IMR-90 (cell line): ENCODE measurements around the gene BRDT. TPM values are rescaled to one million over a fixed set of nuclear protein-coding genes. Genes with fewer than 3 reads are reported as not detected.

Experiments
- ATAC-seq: fragments of 200-7000 bp; cut with Tn5 transposase; 2 replicates; pipeline ENCODE4 v1.9.1; 2020; ENCODE audit warnings: low read depth, mild to moderate bottlenecking, moderate library complexity
- BruUV-seq: library from RNA; stranded (reverse); fragments of 400-500 nt; replicated peaks from 2 replicates; lab custom pipeline; 2021; lab: Mats Ljungman, UMichigan
- CTCF ChIA-PET: fragments of 300-600 bp; formaldehyde crosslinking; extraction: SDS; loops from one replicate; lab custom pipeline; 2021; ENCODE audit warnings: antibody characterized with exemption; lab: Yijun Ruan, JAX
- POLR2A ChIA-PET: fragments of 300-600 bp; sonication (Branson Sonifier 250); formaldehyde crosslinking; loops from one replicate; lab custom pipeline; 2022; ENCODE audit warnings: antibody characterized with exemption; ENCODE audit not compliant: unreplicated experiment; lab: Charles Lee
- DNase-seq: peaks from one replicate; pipeline ENCODE4 v3.0.0; 2013
- H2AFZ ChIP-seq: replicated peaks from 2 replicates; pipeline ENCODE3; 2013; ENCODE audit warnings: low read length, mild to moderate bottlenecking; ENCODE audit not compliant: poor library complexity
- H2AK5ac ChIP-seq: 2 replicates; pipeline ENCODE4 v1.6.1; 2013; ENCODE audit warnings: low read depth, low read length, inconsistent platforms
- H2AK9ac ChIP-seq: replicated peaks from 2 replicates; pipeline ENCODE3; 2013; ENCODE audit warnings: mild to moderate bottlenecking, low read depth, low read length, moderate library complexity; ENCODE audit not compliant: poor library complexity
- H2BK120ac ChIP-seq: 2 replicates; pipeline ENCODE4 v1.6.1; 2013; ENCODE audit warnings: low read depth, low read length, inconsistent platforms
- H2BK15ac ChIP-seq: 3 replicates; pipeline ENCODE4 v1.6.1; 2013; ENCODE audit warnings: low read depth, low read length, inconsistent platforms
- H2BK20ac ChIP-seq: 2 replicates; pipeline ENCODE4 v1.6.1; 2013; ENCODE audit warnings: low read depth, mild to moderate bottlenecking, inconsistent platforms, low read length, moderate library complexity
- H2BK5ac ChIP-seq: 2 replicates; pipeline ENCODE4 v1.6.1; 2013; ENCODE audit warnings: mild to moderate bottlenecking, low read depth, low read length, inconsistent platforms; ENCODE audit not compliant: poor library complexity, severe bottlenecking
- H3K14ac ChIP-seq: replicated peaks from 2 replicates; pipeline ENCODE4 v1.6.1; 2013; ENCODE audit warnings: low read depth, low read length, inconsistent platforms
- H3K18ac ChIP-seq: 2 replicates; pipeline ENCODE4 v1.6.1; 2013; ENCODE audit warnings: low read depth, low read length, control low read depth
- H3K23ac ChIP-seq: 2 replicates; pipeline ENCODE4 v1.6.1; 2013; ENCODE audit warnings: low read depth, low read length, inconsistent platforms
- H3K27ac ChIP-seq: 2 replicates; pipeline ENCODE4 v1.5.1; 2013; ENCODE audit warnings: mild to moderate bottlenecking, control low read depth, low read length; ENCODE audit not compliant: insufficient read depth
- H3K27me3 ChIP-seq: 2 replicates; pipeline ENCODE4 v1.6.1; 2013; ENCODE audit warnings: low read length; ENCODE audit not compliant: control insufficient read depth, insufficient read depth
- H3K36me3 ChIP-seq: 2 replicates; pipeline ENCODE4 v1.6.1; 2013; ENCODE audit warnings: low read length, mixed read lengths; ENCODE audit not compliant: control insufficient read depth, insufficient read depth
- H3K4ac ChIP-seq: 2 replicates; pipeline ENCODE4 v1.6.1; 2013; ENCODE audit warnings: low read depth, low read length, inconsistent platforms
- H3K4me1 ChIP-seq: 2 replicates; pipeline ENCODE4 v1.6.1; 2013; ENCODE audit warnings: low read length, mixed read lengths; ENCODE audit not compliant: control insufficient read depth, insufficient read depth
- H3K4me2 ChIP-seq: 2 replicates; pipeline ENCODE4 v1.6.1; 2013; ENCODE audit warnings: low read depth, mild to moderate bottlenecking, control low read depth, low read length, moderate library complexity
- H3K4me3 ChIP-seq: 2 replicates; pipeline ENCODE4 v1.5.1; 2013; ENCODE audit warnings: low read depth, mild to moderate bottlenecking, control low read depth, low read length, moderate library complexity; ENCODE audit not compliant: insufficient read depth
- H3K56ac ChIP-seq: 2 replicates; pipeline ENCODE4 v1.6.1; 2013; ENCODE audit warnings: low read length, inconsistent platforms; ENCODE audit not compliant: insufficient read depth; ENCODE audit errors: extremely low read depth
- H3K79me1 ChIP-seq, 2 experiments: 2 replicates each; pipeline ENCODE4 v1.6.1; 2013; ENCODE audit warnings: low read length in 2 of 2, inconsistent platforms in 1 of 2, low read depth in 1 of 2
- H3K9ac ChIP-seq: 2 replicates; pipeline ENCODE4 v1.6.1; 2013; ENCODE audit warnings: low read depth, low read length, control low read depth
- H3K9me1 ChIP-seq: 2 replicates; pipeline ENCODE4 v1.6.1; 2013; ENCODE audit warnings: low read length, inconsistent platforms; ENCODE audit not compliant: insufficient read depth
- H3K9me3 ChIP-seq: 2 replicates; pipeline ENCODE4 v1.6.1; 2013; ENCODE audit warnings: low read length; ENCODE audit not compliant: control insufficient read depth, insufficient read depth
- H4K20me1 ChIP-seq: 2 replicates; pipeline ENCODE4 v1.6.1; 2013; ENCODE audit warnings: low read length, inconsistent platforms; ENCODE audit not compliant: insufficient read depth
- H4K5ac ChIP-seq: 2 replicates; pipeline ENCODE4 v1.6.1; 2013; ENCODE audit warnings: mild to moderate bottlenecking, low read depth, low read length, control low read depth
- H4K8ac ChIP-seq, 2 experiments: 2 replicates each; pipeline ENCODE4 v1.6.1; 2013; ENCODE audit warnings: low read depth in 2 of 2, low read length in 2 of 2, control low read depth in 1 of 2, inconsistent platforms in 1 of 2
- H4K91ac ChIP-seq: 2 replicates; pipeline ENCODE4 v1.6.1; 2013; ENCODE audit warnings: low read depth, low read length, inconsistent platforms; ENCODE audit not compliant: insufficient read depth
- BHLHE40 ChIP-seq: fragments of 150-350 bp; IDR thresholded peaks from 2 replicates; pipeline ENCODE4 v1.6.1; 2016; ENCODE audit warnings: mild to moderate bottlenecking, low read depth, low read length
- CEBPB ChIP-seq: IDR thresholded peaks from 2 replicates; pipeline ENCODE4 v1.6.1; 2012; ENCODE audit warnings: low read depth, low read length, improper control_type of control experiment
- CHD1 ChIP-seq: IDR thresholded peaks from 2 replicates; pipeline ENCODE4 v1.6.1; 2012; ENCODE audit warnings: low read depth, low read length, improper control_type of control experiment
- ELK1 ChIP-seq: fragments of 150-350 bp; IDR thresholded peaks from 2 replicates; pipeline ENCODE4 v1.6.1; 2016; ENCODE audit warnings: low read depth, mild to moderate bottlenecking, low read length, moderate library complexity, borderline replicate concordance
- FOS ChIP-seq: fragments of 150-350 bp; IDR thresholded peaks from 2 replicates; pipeline ENCODE4 v1.6.1; 2016; ENCODE audit warnings: low read depth, low read length
- MAFK ChIP-seq: IDR thresholded peaks from 2 replicates; pipeline ENCODE4 v1.6.1; 2012; ENCODE audit warnings: low read depth, low read length, improper control_type of control experiment
- MAZ ChIP-seq: IDR thresholded peaks from 2 replicates; pipeline ENCODE4 v1.6.1; 2012; ENCODE audit warnings: low read depth, mild to moderate bottlenecking, low read length, improper control_type of control experiment, moderate library complexity, borderline replicate concordance
- MXI1 ChIP-seq: IDR thresholded peaks from 2 replicates; pipeline ENCODE4 v1.6.1; 2012; ENCODE audit warnings: low read depth, mild to moderate bottlenecking, low read length, moderate library complexity, borderline replicate concordance
- NFE2L2 ChIP-seq: fragments of 150-350 bp; IDR thresholded peaks from 2 replicates; pipeline ENCODE4 v1.6.1; 2016; ENCODE audit warnings: low read depth, mild to moderate bottlenecking, low read length
- POLR2A ChIP-seq: IDR thresholded peaks from 2 replicates; pipeline ENCODE4 v1.6.1; 2012; ENCODE audit warnings: mild to moderate bottlenecking, low read depth, low read length
- RAD21 ChIP-seq: IDR thresholded peaks from 2 replicates; pipeline ENCODE4 v1.6.1; 2012; ENCODE audit warnings: low read length, improper control_type of control experiment
- RCOR1 ChIP-seq: IDR thresholded peaks from 2 replicates; pipeline ENCODE4 v1.6.1; 2012; ENCODE audit warnings: mild to moderate bottlenecking, low read length, improper control_type of control experiment; ENCODE audit not compliant: insufficient replicate concordance
- RFX5 ChIP-seq: IDR thresholded peaks from 2 replicates; pipeline ENCODE4 v1.8.0; 2012; ENCODE audit warnings: low read depth, mild to moderate bottlenecking, low read length, moderate library complexity
- SMC3 ChIP-seq: fragments of 150-350 bp; IDR thresholded peaks from 2 replicates; pipeline ENCODE4 v1.6.1; 2016; ENCODE audit warnings: low read depth, mild to moderate bottlenecking, antibody characterized with exemption, low read length, moderate library complexity
- WGBS, 2 experiments: methylation state at CpG; one replicate each; pipeline versions ENCODE4 v1.1.5 to v1.1.7; 2013; ENCODE audit warnings: missing lambda C conversion rate in 2 of 2; ENCODE audit not compliant: insufficient read length in 1 of 2; ENCODE audit errors: extremely low coverage in 2 of 2; 5-methylcytosine and 5-hydroxymethylcytosine counted together
- dilution Hi-C: fragments of 300-500 bp; cut with HindIII; formaldehyde crosslinking; loops from one replicate; pipeline ENCODE4 v1.14.3; 2018; ENCODE audit warnings: low sequenced_read_pairs; ENCODE audit not compliant: unreplicated experiment
- in situ Hi-C: fragments of 300-500 bp; cut with MboI; formaldehyde crosslinking; loops from 3 replicates; pipeline ENCODE4 v1.14.3; 2019; ENCODE audit warnings: low sequenced_read_pairs, inconsistent platforms, mixed read lengths
- intact Hi-C: fragments of 100-400 bp; cut with micrococcal nuclease; formaldehyde crosslinking; loops from 2 replicates; pipeline ENCODE4 v1.10.0; 2022
- polyA plus RNA-seq, 3 experiments: library from polyadenylated mRNA; depleted of rRNA; stranded (reverse); fragments of >200 nt; gene quantifications; 2 replicates each; pipeline ENCODE4 v1.2.3, GENCODE V29; 2012; ENCODE audit warnings: low replicate concordance in 1 of 3
- total RNA-seq: library from RNA; depleted of rRNA; stranded (reverse); fragments of >200 nt; gene quantifications from 2 replicates; pipeline ENCODE4 v1.2.3, GENCODE V29; 2012
- TF ChIP-seq, protein P1 (sequence below): conservative IDR thresholded peaks from 2 replicates; pipeline ENCODE4 v1.5.1; 2012; ENCODE audit warnings: mild to moderate bottlenecking, low read depth, low read length, improper control_type of control experiment
- TF ChIP-seq, protein P2 (sequence below): fragments of 150-350 bp; IDR thresholded peaks from 2 replicates; pipeline ENCODE4 v1.6.1; 2017; ENCODE audit warnings: mild to moderate bottlenecking, antibody characterized with exemption, low read length, low read depth

Gene BRDT
- total and polyA plus RNA-seq, 2 of the 4 experiments (the other 2 are of a cell fraction) = not detected

DNA sequence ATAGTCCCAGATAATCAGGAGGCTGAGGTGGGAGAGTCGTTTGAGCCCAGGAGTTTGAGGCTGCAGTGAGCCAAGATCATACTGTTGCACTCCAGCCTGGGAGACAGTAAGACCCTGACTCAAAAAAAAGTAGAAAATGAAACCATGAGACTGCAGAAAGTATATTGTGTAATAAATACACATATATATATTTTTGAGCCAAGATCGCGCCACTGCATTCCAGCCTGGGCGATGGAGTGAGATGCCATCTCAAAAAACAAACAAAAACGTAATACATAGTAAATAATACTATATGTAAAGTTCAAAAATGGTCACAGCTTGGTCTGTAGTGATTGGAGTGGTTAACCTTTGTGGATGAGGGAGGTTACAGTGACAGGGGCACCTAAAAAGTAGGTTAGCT is 9.7 kb downstream of the BRDT start:
- no peaks in the 10 kb centered on the region for H3K4me1 ChIP-seq
- no peak overlapping the region for H2BK5ac ChIP-seq
- POLR2A ChIA-PET = no interaction called here
- no peak overlapping the region for H3K18ac ChIP-seq
- intact Hi-C loops (no loop called here), in situ Hi-C loops (no loop called here), dilution Hi-C loops (no loop called here)
- H3K27ac ChIP-seq = no peak overlapping the region
- no peak for ATAC-seq
- no peaks in the 10 kb centered on the region for H3K79me1 ChIP-seq
- H3K4me3 ChIP-seq = no peak overlapping the region
- no peak overlapping the region for H2BK120ac ChIP-seq
- H3K9ac ChIP-seq = no peak overlapping the region
- no peak overlapping the region for H4K5ac ChIP-seq
- TF ChIP-seq FOS = no peak
- TF ChIP-seq, protein P1, sequence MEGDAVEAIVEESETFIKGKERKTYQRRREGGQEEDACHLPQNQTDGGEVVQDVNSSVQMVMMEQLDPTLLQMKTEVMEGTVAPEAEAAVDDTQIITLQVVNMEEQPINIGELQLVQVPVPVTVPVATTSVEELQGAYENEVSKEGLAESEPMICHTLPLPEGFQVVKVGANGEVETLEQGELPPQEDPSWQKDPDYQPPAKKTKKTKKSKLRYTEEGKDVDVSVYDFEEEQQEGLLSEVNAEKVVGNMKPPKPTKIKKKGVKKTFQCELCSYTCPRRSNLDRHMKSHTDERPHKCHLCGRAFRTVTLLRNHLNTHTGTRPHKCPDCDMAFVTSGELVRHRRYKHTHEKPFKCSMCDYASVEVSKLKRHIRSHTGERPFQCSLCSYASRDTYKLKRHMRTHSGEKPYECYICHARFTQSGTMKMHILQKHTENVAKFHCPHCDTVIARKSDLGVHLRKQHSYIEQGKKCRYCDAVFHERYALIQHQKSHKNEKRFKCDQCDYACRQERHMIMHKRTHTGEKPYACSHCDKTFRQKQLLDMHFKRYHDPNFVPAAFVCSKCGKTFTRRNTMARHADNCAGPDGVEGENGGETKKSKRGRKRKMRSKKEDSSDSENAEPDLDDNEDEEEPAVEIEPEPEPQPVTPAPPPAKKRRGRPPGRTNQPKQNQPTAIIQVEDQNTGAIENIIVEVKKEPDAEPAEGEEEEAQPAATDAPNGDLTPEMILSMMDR = no peak
- TF ChIP-seq NFE2L2 = no peak
- no peak for TF ChIP-seq RAD21
- TF ChIP-seq MXI1 = no peak
- TF ChIP-seq ELK1 = no peak
- TF ChIP-seq POLR2A = no peak
- no peak for TF ChIP-seq MAZ
- no peak for TF ChIP-seq CEBPB
- no peak for TF ChIP-seq CHD1
- no peak for TF ChIP-seq RCOR1
- no peak for TF ChIP-seq RFX5
- no peak for TF ChIP-seq BHLHE40
- no peak for TF ChIP-seq MAFK
- TF ChIP-seq, protein P2, sequence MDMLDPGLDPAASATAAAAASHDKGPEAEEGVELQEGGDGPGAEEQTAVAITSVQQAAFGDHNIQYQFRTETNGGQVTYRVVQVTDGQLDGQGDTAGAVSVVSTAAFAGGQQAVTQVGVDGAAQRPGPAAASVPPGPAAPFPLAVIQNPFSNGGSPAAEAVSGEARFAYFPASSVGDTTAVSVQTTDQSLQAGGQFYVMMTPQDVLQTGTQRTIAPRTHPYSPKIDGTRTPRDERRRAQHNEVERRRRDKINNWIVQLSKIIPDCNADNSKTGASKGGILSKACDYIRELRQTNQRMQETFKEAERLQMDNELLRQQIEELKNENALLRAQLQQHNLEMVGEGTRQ = no peak
- TF ChIP-seq SMC3 = no peak
- no peaks in the 10 kb centered on the region for H3K9me1 ChIP-seq
- WGBS, 2 experiments = no CpG with 5 or more reads among the region's 5 CpGs
- H2BK15ac ChIP-seq = no peak overlapping the region
- H2AFZ ChIP-seq = no peak overlapping the region
- no peak overlapping the region for H3K14ac ChIP-seq
- H2AK9ac ChIP-seq = no peak overlapping the region
- H4K20me1 ChIP-seq = no peaks in the 10 kb centered on the region
- no peak overlapping the region for H3K23ac ChIP-seq
- H3K36me3 ChIP-seq = no peaks in the 10 kb centered on the region
- BruUV-seq = no TSS peak
- no peak overlapping the region for H2AK5ac ChIP-seq
- no peak overlapping the region for H3K4me2 ChIP-seq
- CTCF ChIA-PET = no interaction called here
- no peak overlapping the region for H2BK20ac ChIP-seq
- no peaks in the 10 kb centered on the region for H3K27me3 ChIP-seq
- no peak overlapping the region for H4K8ac ChIP-seq
- H3K4ac ChIP-seq = no peak overlapping the region
- no peak overlapping the region for H4K91ac ChIP-seq
- H3K9me3 ChIP-seq = no peaks in the 10 kb centered on the region
- H3K56ac ChIP-seq = no peak overlapping the region
- no peak for DNase-seq
